BJ (cell line): ENCODE measurements around the gene THAP7. TPM values are rescaled to one million over a fixed set of nuclear protein-coding genes. Genes with fewer than 3 reads are reported as not detected.
"Not testable (repeated sequence)": the region's sequence is repeated elsewhere in the genome, so short reads cannot be mapped to it uniquely, and the experiment has no call there.

Experiments
- CTCF ChIA-PET: fragments of 350-600 bp; formaldehyde crosslinking; extraction: SDS; loops from one replicate; lab custom pipeline; 2021; ENCODE audit warnings: antibody characterized with exemption, inconsistent platforms; lab: Yijun Ruan, JAX
- POLR2A ChIA-PET: fragments of 300-600 bp; sonication (Branson Sonifier 250); formaldehyde crosslinking; extraction: SDS; loops from one replicate; lab custom pipeline; 2021; ENCODE audit warnings: antibody characterized with exemption; lab: Charles Lee
- DNase-seq: peaks from one replicate; pipeline ENCODE4 v3.0.0-alpha.2; 2011; ENCODE audit warnings: low read depth
- H3K27me3 ChIP-seq: 2 replicates; pipeline ENCODE4 v1.6.0; 2011; ENCODE audit warnings: low read length; ENCODE audit not compliant: control insufficient read depth, insufficient read depth
- H3K36me3 ChIP-seq: 2 replicates; pipeline ENCODE4 v1.5.1; 2011; ENCODE audit warnings: low read length; ENCODE audit not compliant: control insufficient read depth, insufficient read depth
- H3K4me3 ChIP-seq: 2 replicates; pipeline ENCODE4 v1.5.1; 2011; ENCODE audit warnings: low read depth, mild to moderate bottlenecking, control low read depth, low read length
- polyA plus RNA-seq: library from polyadenylated mRNA; depleted of rRNA; stranded (reverse); fragments of >200 nt; gene quantifications from 2 replicates; pipeline ENCODE4 v1.2.3, GENCODE V29; 2011
- TF ChIP-seq, protein P1 (sequence below): IDR thresholded peaks from 2 replicates; pipeline ENCODE4 v1.5.1; 2011; ENCODE audit warnings: low read depth, mild to moderate bottlenecking, control low read depth, inconsistent platforms, low read length, moderate library complexity; ENCODE audit not compliant: insufficient read depth

The THAP7 gene
- polyA plus RNA-seq, 1 experiment, result 24.4 TPM

DNA sequence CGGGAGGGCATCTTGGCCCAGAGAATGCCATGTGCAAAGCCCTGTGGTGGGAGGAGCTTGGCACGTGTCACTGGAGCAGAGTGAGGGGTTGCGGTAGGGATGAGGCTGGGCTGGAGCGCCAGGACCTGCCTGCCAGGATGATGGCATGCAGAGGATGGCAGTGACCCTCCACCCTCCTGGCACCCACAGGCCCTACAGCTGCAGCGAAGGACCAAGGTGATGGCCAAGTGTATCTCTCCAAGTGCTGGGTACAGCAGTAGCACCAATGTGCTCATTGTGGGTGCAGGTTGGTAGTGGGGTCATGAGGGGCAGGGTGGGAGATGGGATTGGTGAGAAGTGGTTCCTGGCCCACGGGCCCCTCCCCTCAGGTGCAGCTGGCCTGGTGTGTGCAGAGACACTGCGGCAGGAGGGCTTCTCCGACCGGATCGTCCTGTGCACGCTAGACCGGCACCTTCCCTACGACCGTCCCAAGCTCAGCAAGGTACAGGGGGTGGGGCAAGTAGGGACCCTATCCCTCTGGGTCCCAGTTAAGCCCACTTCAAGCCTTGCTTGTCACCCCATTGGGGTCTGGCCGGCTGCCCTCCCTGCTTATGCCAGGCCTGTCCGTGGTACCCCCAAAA is 27.5 kb downstream of the THAP7 start:
- ChIA-PET CTCF (interaction anchor here (0.7 to 1.7 kb wide), 4 partner anchors 9 to 89 kb away, joined by 3 to 8 read pairs (median 4); no protein-coding TSS in a partner anchor), POLR2A (no interaction called here)
- no peaks in the 10 kb centered on the region for H3K36me3 ChIP-seq
- H3K27me3 ChIP-seq, result no peaks in the 10 kb centered on the region; the same call in 1 of the 2 replicates
- no peak overlapping the region for H3K4me3 ChIP-seq
- TF ChIP-seq, protein P1, sequence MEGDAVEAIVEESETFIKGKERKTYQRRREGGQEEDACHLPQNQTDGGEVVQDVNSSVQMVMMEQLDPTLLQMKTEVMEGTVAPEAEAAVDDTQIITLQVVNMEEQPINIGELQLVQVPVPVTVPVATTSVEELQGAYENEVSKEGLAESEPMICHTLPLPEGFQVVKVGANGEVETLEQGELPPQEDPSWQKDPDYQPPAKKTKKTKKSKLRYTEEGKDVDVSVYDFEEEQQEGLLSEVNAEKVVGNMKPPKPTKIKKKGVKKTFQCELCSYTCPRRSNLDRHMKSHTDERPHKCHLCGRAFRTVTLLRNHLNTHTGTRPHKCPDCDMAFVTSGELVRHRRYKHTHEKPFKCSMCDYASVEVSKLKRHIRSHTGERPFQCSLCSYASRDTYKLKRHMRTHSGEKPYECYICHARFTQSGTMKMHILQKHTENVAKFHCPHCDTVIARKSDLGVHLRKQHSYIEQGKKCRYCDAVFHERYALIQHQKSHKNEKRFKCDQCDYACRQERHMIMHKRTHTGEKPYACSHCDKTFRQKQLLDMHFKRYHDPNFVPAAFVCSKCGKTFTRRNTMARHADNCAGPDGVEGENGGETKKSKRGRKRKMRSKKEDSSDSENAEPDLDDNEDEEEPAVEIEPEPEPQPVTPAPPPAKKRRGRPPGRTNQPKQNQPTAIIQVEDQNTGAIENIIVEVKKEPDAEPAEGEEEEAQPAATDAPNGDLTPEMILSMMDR, result no peak
- no peak for DNase-seq

DNA sequence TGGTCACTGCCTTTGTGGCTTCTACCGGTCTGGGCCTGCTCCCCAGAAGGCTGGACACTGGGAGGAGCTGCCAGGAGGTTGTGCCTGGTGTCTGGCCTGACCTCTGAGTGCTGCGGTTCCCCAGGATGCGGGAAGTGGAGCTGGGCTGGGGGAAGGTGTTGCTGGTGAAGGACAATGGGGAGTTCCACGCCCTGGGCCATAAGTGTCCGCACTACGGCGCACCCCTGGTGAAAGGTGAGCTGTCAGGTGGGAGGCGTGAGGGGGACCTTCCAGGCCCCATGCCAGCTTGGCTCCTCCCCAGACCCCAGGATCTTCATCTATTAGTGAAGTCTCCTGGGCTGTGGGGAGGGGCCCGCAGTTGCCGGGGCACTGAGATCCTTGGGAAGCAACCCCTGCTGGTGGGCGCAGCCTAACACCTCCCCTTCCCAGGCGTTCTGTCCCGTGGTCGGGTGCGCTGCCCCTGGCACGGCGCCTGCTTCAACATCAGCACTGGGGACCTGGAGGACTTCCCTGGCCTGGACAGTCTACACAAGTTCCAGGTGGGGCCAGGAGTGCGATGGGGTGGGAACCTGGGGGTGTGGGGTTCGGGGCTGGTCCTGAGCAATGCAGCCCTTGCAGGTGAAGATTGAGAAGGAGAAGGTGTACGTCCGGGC is 28.2 kb downstream of the THAP7 start:
- H3K27me3 ChIP-seq, result no peaks in the 10 kb centered on the region; the same call in 1 of the 2 replicates
- no peak overlapping the region for H3K4me3 ChIP-seq
- ChIA-PET POLR2A (no interaction called here), CTCF (interaction anchor here (0.7 to 1.8 kb wide), 4 partner anchors 9 to 88 kb away, joined by 3 to 9 read pairs (median 4); no protein-coding TSS in a partner anchor)
- TF ChIP-seq, protein P1, result no peak
- no peaks in the 10 kb centered on the region for H3K36me3 ChIP-seq
- DNase-seq, result no peak

GRCh38 chr22:20972933-20973577 is 28.9 kb downstream of the THAP7 start:
- CTCF ChIA-PET, result interaction anchor here (0.6 to 2.4 kb wide), 7 partner anchors 9 to 129 kb away, joined by 3 to 9 read pairs (median 5); partner anchors contain the start of gene LZTR1
- DNase-seq, result no peak
- POLR2A ChIA-PET, result no interaction called here
- TF ChIP-seq, protein P1, result no peak
- no peak overlapping the region for H3K4me3 ChIP-seq
- no peaks in the 10 kb centered on the region for H3K27me3 ChIP-seq
- no peaks in the 10 kb centered on the region for H3K36me3 ChIP-seq

DNA sequence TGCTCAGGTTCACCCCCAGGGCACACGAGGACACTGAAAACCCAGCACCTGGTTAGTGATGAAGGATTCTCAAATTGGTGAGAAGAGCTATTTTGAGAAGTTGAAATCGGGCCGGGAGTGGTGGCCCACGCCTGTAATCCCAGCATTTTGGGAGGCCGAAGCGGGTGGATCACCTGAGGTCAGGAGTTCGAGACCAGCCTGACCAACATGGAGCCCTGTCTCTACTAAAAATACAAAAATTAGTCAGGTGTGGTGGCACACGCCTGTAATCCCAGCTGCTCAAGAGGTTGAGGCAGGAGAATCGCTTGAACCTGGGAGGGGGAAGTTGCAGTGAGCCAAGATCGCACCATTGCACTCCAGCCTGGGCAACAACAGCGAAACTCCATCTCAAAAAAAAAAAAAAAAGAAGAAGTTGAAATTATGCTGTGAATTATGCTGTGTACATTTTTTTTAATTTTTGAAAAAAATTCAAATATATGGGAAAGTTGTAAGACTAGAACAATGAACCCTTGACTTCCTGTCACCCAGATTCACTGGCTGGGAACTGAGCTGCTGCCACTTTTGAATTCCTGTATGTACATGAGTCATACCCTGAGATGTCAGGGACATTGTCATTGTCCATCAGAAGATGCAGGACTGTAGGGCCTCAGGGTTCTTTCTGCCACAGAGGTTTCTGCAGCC is 29.8 kb downstream of the THAP7 start:
- not testable (repeated sequence) for DNase-seq

DNA sequence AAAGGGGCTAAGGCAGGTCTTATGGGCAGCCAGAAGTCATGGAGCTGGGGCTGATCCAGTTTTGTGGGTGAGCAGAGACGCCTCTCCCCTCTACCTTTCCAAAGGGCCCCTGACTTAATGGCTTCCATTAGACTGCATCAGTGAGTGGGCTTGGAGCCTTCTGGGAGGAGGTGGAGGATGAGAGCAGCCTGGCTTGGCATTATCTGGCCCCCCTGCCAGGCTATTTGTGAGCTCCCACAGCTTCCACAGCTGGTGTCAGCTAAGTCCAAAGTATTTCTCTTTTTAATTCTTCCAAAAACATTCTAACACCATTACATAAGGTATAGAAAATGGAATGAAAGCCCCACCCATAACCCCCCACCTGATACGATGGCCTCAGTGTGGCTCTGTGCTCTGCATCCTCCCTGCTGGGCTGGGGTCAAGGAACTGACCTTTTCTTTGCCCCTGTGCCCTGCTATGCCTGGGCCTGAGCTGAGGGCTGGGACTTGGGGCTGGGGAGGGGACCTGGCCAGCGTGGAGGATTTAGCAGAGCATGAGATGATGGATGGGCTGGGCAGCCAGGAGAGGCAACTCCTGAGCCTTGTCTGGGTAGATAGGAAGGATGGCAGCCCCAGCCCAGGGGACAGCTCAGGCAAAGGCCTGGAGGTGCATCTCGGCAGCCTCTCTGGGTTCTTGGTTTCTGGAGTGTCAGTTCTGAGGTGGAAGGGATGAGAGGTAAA is 30.8 kb downstream of the THAP7 start:
- TF ChIP-seq, protein P1, result no peak
- ChIA-PET CTCF (interaction anchor here (0.5 to 2.4 kb wide), 5 partner anchors 7 to 111 kb away, joined by 4 to 8 read pairs (median 5); partner anchors contain the start of gene LZTR1), POLR2A (no interaction called here)
- no peak for DNase-seq
- Histone ChIP-seq H3K27me3 (no peaks in the 10 kb centered on the region; the same call in 1 of the 2 replicates), H3K4me3 (no peak overlapping the region), H3K36me3 (no peaks in the 10 kb centered on the region)

More for the DNA sequence above, 29.8 kb downstream of the THAP7 start:
- POLR2A ChIA-PET, H3K36me3 ChIP-seq, H3K4me3 ChIP-seq, H3K27me3 ChIP-seq: not testable (repeated sequence)
- CTCF ChIA-PET, result interaction anchor here (0.6 to 2.4 kb wide), 6 partner anchors 8 to 130 kb away, joined by 4 to 9 read pairs (median 6); partner anchors contain the start of gene LZTR1
